Omental fat pad (tissue), 4 donors: ENCODE results near the gene COQ2. TPM values are rescaled to one million over a fixed set of nuclear protein-coding genes. Genes with fewer than 3 reads are reported as not detected.
"Not testable (repeated sequence)": the region's sequence is repeated elsewhere in the genome, so short reads cannot be mapped to it uniquely, and the experiment has no call there.

ENCODE experiments used
- ATAC-seq: fragments of 150-250 bp; one replicate; pipeline ENCODE4 v1.9.1; 2016; ENCODE audit warnings: mild to moderate bottlenecking, moderate library complexity; ENCODE audit not compliant: low FRiP score
- DNase-seq: peaks from one replicate; pipeline ENCODE4 v3.0.0-alpha.2; 2019; ENCODE audit warnings: low spot score
- total RNA-seq, 4 donors: library from RNA; depleted of rRNA; stranded (reverse); fragments of >200 nt; gene quantifications; one replicate each; pipeline ENCODE4 v1.1.0, GENCODE V29; 2016
- TF ChIP-seq, protein P1 (sequence below), 3 donors: fragments of 450-650 bp; IDR thresholded peaks; one replicate each; pipeline ENCODE4 v1.5.1; 2016 to 2017; ENCODE audit warnings: antibody characterized with exemption in 3 of 3, mild to moderate bottlenecking in 3 of 3, moderate library complexity in 2 of 3

The COQ2 gene, protein sequence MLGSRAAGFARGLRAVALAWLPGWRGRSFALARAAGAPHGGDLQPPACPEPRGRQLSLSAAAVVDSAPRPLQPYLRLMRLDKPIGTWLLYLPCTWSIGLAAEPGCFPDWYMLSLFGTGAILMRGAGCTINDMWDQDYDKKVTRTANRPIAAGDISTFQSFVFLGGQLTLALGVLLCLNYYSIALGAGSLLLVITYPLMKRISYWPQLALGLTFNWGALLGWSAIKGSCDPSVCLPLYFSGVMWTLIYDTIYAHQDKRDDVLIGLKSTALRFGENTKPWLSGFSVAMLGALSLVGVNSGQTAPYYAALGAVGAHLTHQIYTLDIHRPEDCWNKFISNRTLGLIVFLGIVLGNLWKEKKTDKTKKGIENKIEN
- 10 to 100 TPM in 2 of 4 donors, 1 to 10 TPM in 2; 9.0 to 10.4 (median 9.8) TPM for total RNA-seq

GRCh38 chr4:83284193-83285054 is at the start of gene COQ2:
TSS of gene COQ2 (minus strand) at chr4:83284798. CDS start at chr4:83284764, 34 bp downstream.
- DNase-seq = peak; percentile 86
- TF ChIP-seq, protein P1, sequence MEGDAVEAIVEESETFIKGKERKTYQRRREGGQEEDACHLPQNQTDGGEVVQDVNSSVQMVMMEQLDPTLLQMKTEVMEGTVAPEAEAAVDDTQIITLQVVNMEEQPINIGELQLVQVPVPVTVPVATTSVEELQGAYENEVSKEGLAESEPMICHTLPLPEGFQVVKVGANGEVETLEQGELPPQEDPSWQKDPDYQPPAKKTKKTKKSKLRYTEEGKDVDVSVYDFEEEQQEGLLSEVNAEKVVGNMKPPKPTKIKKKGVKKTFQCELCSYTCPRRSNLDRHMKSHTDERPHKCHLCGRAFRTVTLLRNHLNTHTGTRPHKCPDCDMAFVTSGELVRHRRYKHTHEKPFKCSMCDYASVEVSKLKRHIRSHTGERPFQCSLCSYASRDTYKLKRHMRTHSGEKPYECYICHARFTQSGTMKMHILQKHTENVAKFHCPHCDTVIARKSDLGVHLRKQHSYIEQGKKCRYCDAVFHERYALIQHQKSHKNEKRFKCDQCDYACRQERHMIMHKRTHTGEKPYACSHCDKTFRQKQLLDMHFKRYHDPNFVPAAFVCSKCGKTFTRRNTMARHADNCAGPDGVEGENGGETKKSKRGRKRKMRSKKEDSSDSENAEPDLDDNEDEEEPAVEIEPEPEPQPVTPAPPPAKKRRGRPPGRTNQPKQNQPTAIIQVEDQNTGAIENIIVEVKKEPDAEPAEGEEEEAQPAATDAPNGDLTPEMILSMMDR (IDR thresholded peaks at IDR 0.05) = no peak
- peak; percentile 99 for ATAC-seq

DNA sequence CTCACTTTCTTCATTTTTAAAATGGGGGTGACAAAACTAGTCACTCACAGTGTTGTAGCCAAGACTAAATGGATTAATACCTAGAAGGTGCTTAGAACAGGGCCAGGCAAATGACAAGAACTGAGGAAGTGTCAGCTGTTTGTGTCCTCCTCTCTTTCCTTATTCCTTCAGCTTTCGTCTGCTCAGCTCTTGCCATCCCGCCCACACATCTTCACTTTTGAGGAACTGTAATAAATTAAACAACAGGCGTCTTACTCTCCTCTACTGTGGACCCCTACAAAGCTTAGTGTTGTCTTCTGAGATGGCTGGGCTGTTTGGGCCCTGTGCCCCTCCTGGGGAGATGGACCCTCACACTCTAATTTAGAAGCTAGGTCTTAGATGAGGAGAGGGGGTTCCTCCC is 47.4 kb upstream of the COQ2 start:
- DNase-seq (no peak), ATAC-seq (no peak)
- TF ChIP-seq, protein P1 (IDR thresholded peaks at IDR 0.05) = no peak

DNA sequence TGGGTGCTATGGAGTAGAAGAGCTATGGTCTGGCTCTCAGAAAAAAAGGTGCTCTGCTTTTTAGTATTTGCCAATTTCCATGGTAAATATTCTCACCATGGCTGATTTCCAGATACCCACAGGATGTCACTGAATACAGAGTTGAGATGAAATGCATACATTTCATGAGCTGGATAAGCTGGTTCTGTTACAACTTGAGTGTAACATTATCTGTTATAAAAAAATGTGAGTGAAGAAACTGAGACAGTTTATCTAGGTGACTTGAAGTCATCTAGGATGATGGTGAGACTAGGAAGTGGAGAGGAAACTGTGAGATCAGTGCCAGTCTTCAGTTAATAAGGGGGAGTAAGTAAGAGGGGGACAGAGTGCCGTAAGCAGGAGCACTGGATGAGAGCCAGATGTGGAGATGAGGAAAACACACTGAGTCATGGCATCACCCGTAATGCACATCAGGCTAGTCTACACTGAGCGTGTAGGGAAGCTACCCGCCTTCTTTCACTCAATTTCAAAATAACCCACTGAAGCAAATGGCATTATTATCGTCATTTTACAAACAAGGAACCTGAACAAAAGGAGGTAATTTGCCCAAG is 45.0 kb upstream of the COQ2 start:
- TF ChIP-seq, protein P1 (IDR thresholded peaks at IDR 0.05) = no peak
- ATAC-seq (no peak), DNase-seq (no peak)

- ATAC-seq (no peak), DNase-seq (no peak)
- TF ChIP-seq, protein P1 (IDR thresholded peaks at IDR 0.05) = no peak
Measured at GRCh38 chr4:83328521-83329187, 44.1 kb upstream of the COQ2 start.

GRCh38 chr4:83326546-83326945 is 41.9 kb upstream of the COQ2 start:
- TF ChIP-seq, protein P1 (IDR thresholded peaks at IDR 0.05) = no peak
- ATAC-seq (no peak), DNase-seq (no peak)

DNA sequence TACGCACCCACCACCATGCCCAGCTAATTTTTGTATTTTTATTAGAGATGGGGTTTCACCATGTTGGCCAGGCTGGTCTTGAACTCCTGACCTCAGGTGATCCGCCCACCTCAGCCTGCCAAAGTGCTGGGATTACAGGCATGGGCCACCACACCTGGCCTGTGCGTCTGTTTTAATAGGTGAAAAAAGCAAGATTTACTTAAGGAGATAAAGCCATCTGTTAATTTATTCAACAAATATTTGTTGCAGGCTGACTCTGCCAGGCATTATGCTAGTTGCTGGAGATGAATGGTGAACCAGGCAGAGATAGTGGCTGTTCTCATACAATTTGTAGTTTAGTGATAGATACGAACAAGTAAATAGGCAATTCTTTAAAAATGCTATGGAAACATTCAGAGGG is 40.7 kb upstream of the COQ2 start:
- DNase-seq, ATAC-seq: not testable (repeated sequence)

- TF ChIP-seq, protein P1 (IDR thresholded peaks at IDR 0.05) = no peak
- no peak for ATAC-seq
- no peak for DNase-seq
Measured at GRCh38 chr4:83323136-83323535, 38.5 kb upstream of the COQ2 start.
